ENCODE data around the gene SERPINA5. TPM values are rescaled to one million over a fixed set of nuclear protein-coding genes. Genes with fewer than 3 reads are reported as not detected.

SERPINA5 gene
- polyA plus RNA-seq, 1 experiment: not detected

GRCh38 chr14:94562022-94562421, 19.2 kb upstream of the SERPINA5 start:
- no peaks in the 10 kb centered on the region; the same call in 1 of the 2 replicates for H3K9me3 ChIP-seq (ENCODE audit: control insufficient read depth, insufficient read depth, low read length)
- DNase-seq (ENCODE audit: low read depth, low spot score): no peak
- no peak overlapping the region for H3K27ac ChIP-seq (ENCODE audit: low read depth, low read length)
- H3K27me3 ChIP-seq (ENCODE audit: control insufficient read depth, insufficient read depth, low read length): peaks cover 5% of the 10 kb centered on the region
- ChIA-PET POLR2A (no interaction called here), CTCF (interaction anchor here (1.8 kb wide), 1 partner anchor 13 kb away, joined by 9 read pairs; no protein-coding TSS in a partner anchor)
- H3K4me3 ChIP-seq (ENCODE audit: low read depth, low read length): no peak overlapping the region
- TF ChIP-seq CTCF (IDR thresholded peaks at IDR 0.05; ENCODE audit: low read depth, low read length): no peak

GRCh38 chr14:94562941-94563883, 18.0 kb upstream of the SERPINA5 start:
- H3K27me3 ChIP-seq (ENCODE audit: control insufficient read depth, insufficient read depth, low read length): peaks cover 2% of the 10 kb centered on the region
- TF ChIP-seq CTCF (IDR thresholded peaks at IDR 0.05; ENCODE audit: low read depth, low read length): no peak
- no peak overlapping the region for H3K27ac ChIP-seq (ENCODE audit: low read depth, low read length)
- ChIA-PET CTCF (interaction anchor here (1.8 kb wide), 1 partner anchor 14 kb away, joined by 9 read pairs; no protein-coding TSS in a partner anchor), POLR2A (no interaction called here)
- DNase-seq (ENCODE audit: low read depth, low spot score): no peak
- no peak overlapping the region for H3K4me3 ChIP-seq (ENCODE audit: low read depth, low read length)
- no peaks in the 10 kb centered on the region; the same call in 1 of the 2 replicates for H3K9me3 ChIP-seq (ENCODE audit: control insufficient read depth, insufficient read depth, low read length)

- TF ChIP-seq CTCF (IDR thresholded peaks at IDR 0.05; ENCODE audit: low read depth, low read length): no peak
These were observed 16.8 kb upstream of the SERPINA5 start for GRCh38 chr14:94564381-94564780.

GRCh38 chr14:94568186-94568585, 13.0 kb upstream of the SERPINA5 start:
- ChIA-PET POLR2A (no interaction called here), CTCF (no interaction called here)
- no peak for DNase-seq (ENCODE audit: low read depth, low spot score)
- Histone ChIP-seq H3K9me3 (ENCODE audit: control insufficient read depth, insufficient read depth, low read length) (no peaks in the 10 kb centered on the region; the same call in 1 of the 2 replicates), H3K4me3 (ENCODE audit: low read depth, low read length) (no peak overlapping the region), H3K27me3 (ENCODE audit: control insufficient read depth, insufficient read depth, low read length) (peaks cover 5% of the 10 kb centered on the region), H3K27ac (ENCODE audit: low read depth, low read length) (no peak overlapping the region)
- no peak for TF ChIP-seq CTCF (IDR thresholded peaks at IDR 0.05; ENCODE audit: low read depth, low read length)

More at GRCh38 chr14:94564381-94564780, 16.8 kb upstream of the SERPINA5 start:
- Histone ChIP-seq H3K9me3 (ENCODE audit: control insufficient read depth, insufficient read depth, low read length) (no peaks in the 10 kb centered on the region; the same call in 1 of the 2 replicates), H3K4me3 (ENCODE audit: low read depth, low read length) (no peak overlapping the region), H3K27me3 (ENCODE audit: control insufficient read depth, insufficient read depth, low read length) (peaks cover 5% of the 10 kb centered on the region), H3K27ac (ENCODE audit: low read depth, low read length) (no peak overlapping the region)
- ChIA-PET POLR2A (no interaction called here), CTCF (interaction anchor here (1.8 kb wide), 1 partner anchor 16 kb away, joined by 9 read pairs; no protein-coding TSS in a partner anchor)
- no peak for DNase-seq (ENCODE audit: low read depth, low spot score)

All from AG04450 (cell line).